Measurements from ENCODE around the gene PREB. TPM values are rescaled to one million over a fixed set of nuclear protein-coding genes. Genes with fewer than 3 reads are reported as not detected.
"Not testable (repeated sequence)": the region's sequence is repeated elsewhere in the genome, so short reads cannot be mapped to it uniquely, and the experiment has no call there.

The PREB gene
- total RNA-seq, 1 donor from 2014 or later, result 40.4 TPM

DNA sequence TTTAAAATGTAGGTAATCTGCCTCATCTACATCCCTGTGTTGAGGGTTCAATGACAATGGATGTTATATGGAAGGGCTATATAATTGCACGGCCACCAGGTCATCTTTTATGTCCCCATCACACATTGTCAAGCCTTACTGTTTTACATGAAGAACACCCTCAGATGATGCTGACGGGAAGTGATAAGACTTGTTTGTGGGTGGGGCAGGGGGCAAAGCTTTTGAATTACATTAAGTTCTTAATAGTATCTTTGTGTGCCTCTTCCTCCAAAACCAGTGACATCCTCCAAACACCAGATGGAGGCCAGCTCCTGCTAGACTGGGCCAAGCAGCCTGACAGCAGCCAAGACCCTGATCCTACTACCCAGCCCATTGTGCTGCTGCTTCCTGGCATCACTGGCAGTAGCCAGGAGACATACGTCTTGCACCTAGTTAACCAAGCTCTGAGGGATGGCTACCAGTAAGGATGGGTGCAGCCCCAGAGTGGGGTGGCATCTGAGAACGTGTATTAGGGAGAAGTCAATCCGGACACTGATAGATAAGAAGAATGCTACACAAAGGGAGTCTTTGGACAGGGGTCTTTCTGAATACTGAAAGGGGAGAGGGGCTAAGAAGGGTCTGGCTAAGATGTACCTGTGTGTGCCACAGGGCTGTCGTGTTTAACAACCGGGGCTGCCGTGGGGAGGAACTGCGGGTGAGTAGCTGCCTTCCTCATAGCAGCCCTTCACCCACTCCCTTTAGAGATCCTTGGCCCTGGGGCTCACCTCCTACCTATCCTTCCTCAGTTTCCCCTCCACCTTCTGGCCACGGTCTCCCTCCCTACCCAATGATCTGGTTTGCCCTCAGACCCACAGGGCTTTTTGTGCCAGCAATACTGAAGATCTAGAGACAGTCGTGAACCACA, 5.5 kb downstream of the PREB start:
- intact Hi-C loops (cut with DNase I), result no loop called here
- no peak for DNase-seq (ENCODE audit: low spot score)

DNA sequence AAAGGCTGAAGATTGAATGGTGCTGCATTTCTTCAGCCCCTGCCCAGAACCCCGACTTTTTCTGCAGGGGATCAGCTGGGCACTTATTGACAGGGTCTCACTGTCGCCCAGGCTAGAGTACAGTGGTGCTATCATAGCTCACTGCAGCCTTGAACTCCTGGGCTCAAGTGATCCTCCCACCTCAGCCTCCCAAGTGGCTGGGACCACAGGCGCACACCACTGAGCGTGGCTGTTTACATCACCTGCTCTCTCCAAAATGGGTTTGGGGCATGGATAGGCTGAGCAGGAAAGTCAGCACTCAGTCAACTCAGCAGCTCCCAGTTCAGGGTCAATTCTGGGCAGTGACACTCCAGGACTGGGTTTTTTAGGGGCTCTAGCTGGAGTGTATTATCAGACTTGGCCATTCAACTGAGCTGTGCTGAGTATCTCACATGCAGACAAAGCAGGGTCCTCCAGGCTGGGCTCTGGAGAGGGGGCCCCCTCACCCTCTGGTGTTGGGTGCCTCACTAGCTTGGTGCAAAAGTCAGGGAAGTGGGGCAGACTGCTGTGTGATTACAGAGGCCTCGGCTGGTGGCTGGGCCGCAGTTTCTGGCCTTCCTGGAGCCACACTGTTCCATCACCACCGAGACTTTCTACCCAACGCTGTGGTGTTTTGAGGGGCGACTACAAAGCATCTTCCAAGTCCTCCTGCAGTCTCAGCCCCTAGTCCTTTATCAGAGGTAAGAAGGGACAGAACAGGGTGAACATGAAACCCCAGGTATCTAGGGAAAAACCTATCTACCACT, 6.4 kb downstream of the PREB start:
- intact Hi-C loops (cut with DNase I), result no loop called here
- DNase-seq (ENCODE audit: low spot score), result no peak

- intact Hi-C loops (cut with DNase I), result no loop called here
- DNase-seq (ENCODE audit: low spot score), result no peak
Observed at GRCh38 chr2:27126252-27126710, 8.2 kb downstream of the PREB start.

GRCh38 chr2:27125104-27125503, 9.3 kb downstream of the PREB start:
- intact Hi-C loops (cut with DNase I), result no loop called here
- no peak for DNase-seq (ENCODE audit: low spot score)

DNA sequence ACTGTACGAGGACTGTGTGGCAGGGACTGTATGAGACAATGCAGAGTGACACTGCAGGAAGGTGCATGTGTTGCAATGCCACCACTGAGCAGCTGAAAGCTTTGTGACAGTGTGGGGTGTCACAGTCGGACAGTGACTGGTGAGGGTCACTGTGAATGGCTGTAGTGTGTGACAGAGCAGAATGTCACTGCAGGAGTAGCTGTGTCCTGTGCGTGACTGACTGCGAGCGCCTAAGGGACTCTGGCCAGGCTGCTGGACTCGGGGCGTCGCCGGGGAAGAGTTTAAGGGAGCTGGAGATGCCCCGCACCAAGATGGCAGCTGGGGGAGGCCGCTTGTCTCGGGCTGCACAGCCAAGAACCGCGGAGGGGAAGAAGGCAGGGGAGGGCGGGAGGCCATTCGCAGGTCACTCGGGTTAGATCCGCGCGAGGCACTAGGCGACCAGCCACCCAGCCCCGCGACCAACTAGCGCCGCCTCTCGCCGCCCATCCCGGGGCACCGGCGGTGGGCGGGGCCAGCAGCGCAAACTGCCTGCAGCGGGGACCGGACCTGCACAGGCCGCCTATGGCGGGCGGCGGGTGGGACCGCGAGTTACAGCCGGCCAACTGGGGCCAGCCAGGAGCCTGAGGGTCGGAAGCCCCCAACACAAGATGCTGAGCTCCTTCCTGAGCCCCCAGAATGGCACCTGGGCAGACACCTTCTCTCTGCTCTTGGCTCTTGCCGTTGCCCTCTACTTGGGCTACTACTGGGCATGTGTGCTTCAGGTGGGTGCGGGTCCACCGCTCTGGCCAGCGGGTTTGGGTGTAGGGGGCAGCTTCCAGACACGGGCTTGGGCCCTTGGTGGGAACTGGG, 10.9 kb downstream of the PREB start, which contains the start of gene ABHD1:
Gene ABHD1 (plus strand): TSS at position 514 of the 849 bp plus-strand sequence. CDS start 134 bp downstream, at position 648.
- peak; percentile 90 for DNase-seq (ENCODE audit: low spot score)
- intact Hi-C loops (cut with DNase I), result no loop called here

GRCh38 chr2:27122791-27123190, 11.6 kb downstream of the PREB start:
- intact Hi-C loops (cut with DNase I), result no loop called here

GRCh38 chr2:27121906-27122305, 12.5 kb downstream of the PREB start:
- intact Hi-C loops (cut with DNase I), result no loop called here

More at GRCh38 chr2:27122791-27123190, 11.6 kb downstream of the PREB start:
- no peak for DNase-seq (ENCODE audit: low spot score)

DNA sequence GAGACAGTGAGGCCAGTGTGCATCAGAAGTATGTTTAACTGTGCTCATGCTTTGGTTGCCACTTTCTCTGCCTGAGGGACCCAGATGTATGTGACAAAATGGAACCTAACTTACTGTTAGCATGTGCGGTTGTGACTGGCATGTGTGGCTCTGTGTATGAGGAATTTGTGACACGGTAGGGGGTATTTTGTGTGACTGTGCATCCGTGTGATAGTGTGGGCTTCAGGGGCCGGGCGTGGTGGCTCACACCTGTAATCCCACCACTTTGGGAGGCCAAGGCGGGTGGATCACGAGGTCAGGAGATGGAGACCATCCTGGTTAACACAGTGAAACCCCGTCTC, 15.1 kb downstream of the PREB start:
- intact Hi-C loops (cut with DNase I), result not testable (repeated sequence)

More at GRCh38 chr2:27121906-27122305, 12.5 kb downstream of the PREB start:
- DNase-seq (ENCODE audit: low spot score), result no peak

DNA sequence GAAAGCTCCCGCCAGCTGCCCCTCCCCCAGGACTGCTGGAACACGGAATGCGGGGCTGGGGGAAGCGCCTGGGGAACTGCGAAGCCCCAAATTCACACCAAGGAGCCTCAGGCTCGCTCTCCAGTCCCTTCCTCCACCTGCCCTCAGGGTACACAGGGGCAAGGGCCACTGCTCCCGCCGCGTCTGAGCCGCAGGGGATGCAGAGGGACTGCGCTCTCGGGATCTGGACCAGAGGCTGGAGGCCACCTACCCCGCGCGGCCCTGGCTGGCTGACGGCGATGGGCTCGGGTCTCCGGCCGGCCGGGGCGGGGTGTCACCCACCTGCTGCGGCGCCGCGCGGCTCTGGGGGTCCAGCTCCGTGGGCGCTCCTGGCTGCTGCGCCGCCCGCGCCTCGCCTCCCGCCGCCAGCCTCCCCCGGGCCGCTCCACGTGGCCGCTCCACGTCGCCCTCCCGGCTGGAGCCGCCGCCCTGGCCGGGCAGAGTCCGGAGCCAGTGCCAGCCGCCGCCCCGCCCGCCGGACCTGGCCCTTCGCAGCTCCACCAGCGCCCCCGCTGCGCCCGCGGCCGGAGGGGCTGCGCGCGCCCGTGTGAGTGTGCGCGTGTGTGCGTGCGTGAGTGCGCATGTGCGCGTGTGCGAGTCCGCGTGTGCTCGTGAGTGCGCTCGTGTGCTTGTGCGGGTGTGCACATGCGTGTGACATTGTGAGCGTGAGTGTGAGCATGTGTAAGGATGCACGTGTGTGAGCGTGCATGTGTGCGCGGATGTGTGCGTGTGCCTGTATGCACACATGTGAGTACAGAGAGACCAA, 15.7 kb downstream of the PREB start, which contains the start of gene CGREF1:
Gene CGREF1 (minus strand): TSS at position 604 of the 805 bp plus-strand sequence. CDS start 14,762 bp downstream, outside the sequence.
- intact Hi-C loops (cut with DNase I), result no loop called here
- DNase-seq (ENCODE audit: low spot score), result no peak

More for the DNA sequence above, 15.1 kb downstream of the PREB start:
- DNase-seq (ENCODE audit: low spot score), result not testable (repeated sequence)

DNA sequence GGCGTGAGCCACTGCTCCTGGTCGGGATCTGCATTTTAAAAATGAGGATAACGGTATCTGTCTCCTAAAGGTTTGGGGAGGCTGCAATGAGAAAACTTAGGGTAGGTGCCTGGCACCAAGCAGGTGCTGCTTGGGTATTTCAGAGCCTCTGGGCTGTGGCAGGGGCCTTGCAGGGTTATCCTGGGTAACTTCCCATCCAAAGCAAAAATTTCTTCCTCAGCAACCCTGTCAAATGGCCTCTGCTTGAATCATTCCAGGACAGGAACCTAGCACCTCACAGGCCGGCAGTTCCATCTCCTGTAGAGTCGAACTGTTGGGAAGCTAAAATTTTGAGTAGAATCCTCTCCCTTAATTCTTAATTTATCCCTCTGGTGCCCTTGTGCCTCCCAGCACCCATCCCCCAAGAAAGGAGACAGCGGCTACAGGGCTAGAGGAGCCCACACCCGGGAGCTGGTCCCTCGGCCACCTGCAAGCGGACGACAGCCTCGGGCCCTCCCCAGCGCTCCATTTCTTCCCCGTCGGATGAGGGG, 16.4 kb downstream of the PREB start:
- DNase-seq (ENCODE audit: low spot score), result no peak
- intact Hi-C loops (cut with DNase I), result no loop called here

- no peak for DNase-seq (ENCODE audit: low spot score)
- intact Hi-C loops (cut with DNase I), result no loop called here
Observed at GRCh38 chr2:27115519-27115918, 18.9 kb downstream of the PREB start.

- intact Hi-C loops (cut with DNase I), result not testable (repeated sequence)
Observed at GRCh38 chr2:27111392-27112078, 22.9 kb downstream of the PREB start.

DNA sequence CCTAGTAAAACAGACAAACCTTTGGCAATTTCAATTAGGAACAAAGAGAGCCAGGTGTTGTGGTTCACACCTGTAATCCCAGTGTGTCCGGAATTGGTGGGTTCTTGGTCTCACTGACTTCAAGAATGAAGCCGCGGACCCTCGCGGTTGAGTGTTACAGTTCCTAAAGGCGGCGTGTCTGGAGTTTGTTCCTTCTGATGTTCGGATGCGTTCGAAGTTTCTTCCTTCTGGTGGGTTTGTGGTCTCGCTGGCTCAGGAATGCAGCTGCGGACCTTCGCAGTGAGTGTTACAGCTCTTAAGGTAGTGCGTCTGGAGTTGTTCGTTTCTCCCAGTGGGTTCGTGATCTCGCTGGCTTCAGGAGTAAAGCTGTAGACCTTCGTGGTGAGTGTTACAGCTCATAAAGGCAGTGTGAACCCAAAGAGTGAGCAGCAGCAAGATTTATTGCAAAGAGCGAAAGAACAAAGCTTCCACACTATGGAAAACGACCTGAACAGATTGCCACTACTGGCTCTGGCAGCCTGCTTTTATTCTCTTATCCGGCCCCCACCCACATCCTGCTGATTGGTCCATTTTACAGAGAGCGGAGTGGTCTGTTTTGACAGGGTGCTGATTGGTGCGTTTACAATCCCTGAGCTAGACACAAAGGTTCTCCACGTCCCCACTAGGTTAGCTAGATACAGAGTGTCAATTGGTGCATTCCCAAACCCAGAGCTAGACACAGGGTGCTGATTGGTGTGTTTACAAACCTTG, 23.7 kb downstream of the PREB start:
- intact Hi-C loops (cut with DNase I); DNase-seq (ENCODE audit: low spot score): not testable (repeated sequence)

More at GRCh38 chr2:27111392-27112078, 22.9 kb downstream of the PREB start:
- not testable (repeated sequence) for DNase-seq (ENCODE audit: low spot score)

GRCh38 chr2:27109083-27109482, 25.4 kb downstream of the PREB start:
- intact Hi-C loops (cut with DNase I), result no loop called here
- DNase-seq (ENCODE audit: low spot score), result no peak

DNA sequence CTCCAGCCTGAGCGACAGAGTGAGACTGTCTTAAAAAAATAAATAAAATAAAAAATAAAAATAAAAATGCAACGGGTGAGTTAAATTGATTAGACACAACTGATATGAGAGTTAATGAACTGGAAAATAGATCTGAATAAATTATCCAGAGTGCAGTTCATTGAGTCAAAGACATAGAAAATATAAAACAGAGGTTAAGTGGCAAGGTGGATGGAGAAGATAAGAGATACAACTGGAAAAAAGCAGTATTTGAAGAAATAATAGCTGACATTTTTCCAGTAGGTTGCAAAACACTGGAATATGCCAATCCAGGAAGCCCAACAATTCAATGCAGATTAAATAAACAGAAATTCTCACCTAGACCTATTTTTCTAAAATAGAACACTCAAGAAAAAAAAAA, 26.2 kb downstream of the PREB start:
- intact Hi-C loops (cut with DNase I), result no loop called here
- DNase-seq (ENCODE audit: low spot score), result no peak

- intact Hi-C loops (cut with DNase I), result no loop called here
- no peak for DNase-seq (ENCODE audit: low spot score)
Observed at GRCh38 chr2:27105981-27106380, 28.5 kb downstream of the PREB start.

DNA sequence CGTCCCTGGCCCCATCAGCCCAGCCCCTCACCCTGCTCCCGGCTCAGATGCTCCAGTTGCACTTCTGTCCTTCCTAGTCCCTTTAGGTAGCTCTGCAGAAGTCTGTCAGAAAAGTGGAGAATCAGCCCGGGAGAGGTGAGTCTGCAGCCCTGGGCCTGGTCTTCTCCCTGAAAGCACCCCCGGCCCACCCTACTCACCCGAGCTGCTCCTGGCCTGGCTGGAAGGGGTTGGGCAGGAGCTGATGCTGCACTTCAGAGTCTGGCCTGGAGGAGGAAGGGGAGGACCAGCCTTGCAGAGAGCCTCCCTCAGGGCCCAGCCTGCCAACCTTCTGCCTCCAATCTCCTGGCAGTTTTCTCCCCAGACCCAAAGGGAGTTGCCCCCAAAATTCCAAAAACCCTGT, 32.1 kb downstream of the PREB start:
- DNase-seq (ENCODE audit: low spot score), result no peak
- intact Hi-C loops (cut with DNase I), result no loop called here
